Measurements from ENCODE around the gene NPBWR2. TPM values are rescaled to one million over a fixed set of nuclear protein-coding genes. Genes with fewer than 3 reads are reported as not detected.

Gene NPBWR2
- total and polyA plus RNA-seq, 5 experiments from 2014 or later, result not detected

GRCh38 chr20:64103871-64104666 lies 3.3 kb downstream of the NPBWR2 start:
- H3K36me3 Mint-ChIP-seq, result no peaks in the 10 kb centered on the region
- peak overlapping the region in 1 of 10 donors; percentile 51 for H3K27ac Mint-ChIP-seq
- ATAC-seq, result no peak
- DNase-seq, result peak in 2 of 10 donors; percentile 12 to 55
- peaks cover 0 to 26% (median 7%) of the 10 kb centered on the region in 5 donors for H3K27me3 Mint-ChIP-seq
- peaks cover 19 to 57% (median 35%) of the 10 kb centered on the region in 4 donors for H3K4me1 Mint-ChIP-seq
- no peaks in the 10 kb centered on the region for H3K9me3 Mint-ChIP-seq
- POLR2A ChIA-PET, result no interaction called here
- H3K4me3 Mint-ChIP-seq, result peak overlapping the region in 1 of 10 donors; percentile 7

DNA sequence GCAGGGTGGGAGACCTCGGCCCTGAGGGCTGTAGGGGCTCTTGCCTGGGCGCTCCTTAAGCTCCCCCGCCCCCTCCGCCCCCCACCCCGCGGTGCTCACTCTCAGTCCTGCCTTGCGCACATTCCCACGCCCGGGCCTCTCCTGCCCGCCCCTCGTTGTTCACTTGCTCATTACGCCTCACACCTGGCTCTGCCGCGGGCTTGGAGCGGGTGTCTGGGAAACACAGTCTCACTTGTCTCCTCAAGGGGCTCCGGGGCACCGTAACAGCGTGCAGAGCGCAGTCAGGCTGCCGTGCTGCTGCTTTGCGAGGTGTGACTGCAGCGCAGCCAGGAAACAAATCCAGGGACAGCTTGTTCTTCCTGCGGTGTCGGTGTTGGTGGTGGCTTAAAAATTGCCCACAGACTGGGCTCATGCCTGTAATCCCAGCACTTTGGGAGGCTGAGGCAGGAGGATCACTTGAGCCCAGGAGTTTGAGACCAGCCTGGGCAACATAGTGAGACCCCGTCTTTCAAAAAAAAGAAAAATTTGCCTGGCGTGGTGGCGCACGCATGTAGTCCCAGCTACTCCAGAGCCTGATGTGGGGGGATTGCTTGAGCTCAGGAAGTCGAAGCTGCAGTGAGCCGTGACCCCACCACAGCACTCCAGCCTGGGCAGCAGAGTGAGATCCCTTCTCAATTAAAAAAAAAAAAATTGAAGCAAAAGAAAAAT lies 4.6 kb downstream of the NPBWR2 start:
- ATAC-seq (no peak), DNase-seq (peak in 3 of 10 donors; percentile 21 to 64 (median 21))
- no peaks in the 10 kb centered on the region for H3K36me3 Mint-ChIP-seq
- peak overlapping the region; percentile 48 to 82 (median 68) for H3K4me3 Mint-ChIP-seq
- peak overlapping the region in 2 of 10 donors; percentile 59 to 78 for H3K27ac Mint-ChIP-seq
- peaks cover 16 to 51% (median 29%) of the 10 kb centered on the region in 4 donors for H3K4me1 Mint-ChIP-seq
- no peaks in the 10 kb centered on the region for H3K9me3 Mint-ChIP-seq
- POLR2A ChIA-PET, result no interaction called here
- H3K27me3 Mint-ChIP-seq, result peaks cover 0 to 26% (median 7%) of the 10 kb centered on the region in 5 donors

DNA sequence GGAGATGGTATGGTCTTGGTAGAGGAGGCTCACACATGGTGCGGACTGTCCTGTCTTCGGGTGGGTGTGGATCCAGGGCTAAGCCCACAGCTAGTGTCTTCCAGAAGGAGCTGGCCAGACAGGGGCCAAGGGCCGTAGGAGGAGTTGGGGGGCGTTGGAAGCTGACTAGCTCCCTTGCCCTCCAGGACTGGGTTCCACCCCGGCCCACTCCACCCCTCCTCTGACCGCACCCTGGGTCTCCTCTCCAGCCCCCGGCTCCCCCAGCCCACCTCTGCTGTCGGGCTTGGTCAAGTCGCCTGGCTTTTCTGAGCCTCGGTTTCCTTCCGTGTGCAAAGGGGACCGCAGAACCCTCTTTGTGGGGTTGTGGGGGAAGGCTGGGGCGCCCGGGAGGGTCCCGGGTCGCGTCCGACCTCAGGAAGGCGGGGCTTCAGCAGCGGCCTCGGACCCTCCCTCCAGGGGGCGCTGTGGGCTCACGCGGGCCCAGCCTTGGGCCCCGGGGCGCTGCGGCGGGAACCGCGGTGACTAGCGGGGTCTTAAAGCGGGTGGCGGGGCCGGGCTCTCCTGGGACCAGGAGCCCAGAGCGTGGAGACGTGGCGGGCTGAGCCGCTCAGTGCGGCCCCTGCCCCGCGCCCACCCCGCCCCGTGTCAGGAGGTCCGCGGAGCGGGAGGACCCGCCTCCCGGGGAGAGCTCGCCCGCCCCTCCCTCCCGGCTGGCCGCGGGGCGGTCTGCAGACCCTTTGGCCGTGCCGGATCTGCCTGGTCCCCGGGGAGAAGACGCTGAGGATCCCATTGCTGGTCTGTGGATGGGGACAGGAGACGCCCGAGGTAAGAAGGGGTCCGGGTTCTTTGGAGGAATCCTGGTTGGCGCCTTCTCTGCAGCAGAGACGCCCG lies 5.4 kb downstream of the NPBWR2 start:
- Mint-ChIP-seq H3K4me3 (peak overlapping the region in 9 of 10 donors; percentile 57 to 80 (median 71)), H3K9me3 (peaks cover 0 to 4% (median 0%) of the 10 kb centered on the region in 9 donors), H3K4me1 (peaks cover 12 to 44% (median 22%) of the 10 kb centered on the region in 4 donors), H3K27me3 (peaks cover 0 to 26% (median 7%) of the 10 kb centered on the region in 5 donors), H3K36me3 (peaks cover 0 to 1% (median 0%) of the 10 kb centered on the region in 3 donors), H3K27ac (peak overlapping the region in 3 of 10 donors; percentile 40 to 80 (median 57))
- DNase-seq, result peak; percentile 49 to 81 (median 71)
- POLR2A ChIA-PET, result no interaction called here
- peak; percentile 42 to 79 for ATAC-seq

DNA sequence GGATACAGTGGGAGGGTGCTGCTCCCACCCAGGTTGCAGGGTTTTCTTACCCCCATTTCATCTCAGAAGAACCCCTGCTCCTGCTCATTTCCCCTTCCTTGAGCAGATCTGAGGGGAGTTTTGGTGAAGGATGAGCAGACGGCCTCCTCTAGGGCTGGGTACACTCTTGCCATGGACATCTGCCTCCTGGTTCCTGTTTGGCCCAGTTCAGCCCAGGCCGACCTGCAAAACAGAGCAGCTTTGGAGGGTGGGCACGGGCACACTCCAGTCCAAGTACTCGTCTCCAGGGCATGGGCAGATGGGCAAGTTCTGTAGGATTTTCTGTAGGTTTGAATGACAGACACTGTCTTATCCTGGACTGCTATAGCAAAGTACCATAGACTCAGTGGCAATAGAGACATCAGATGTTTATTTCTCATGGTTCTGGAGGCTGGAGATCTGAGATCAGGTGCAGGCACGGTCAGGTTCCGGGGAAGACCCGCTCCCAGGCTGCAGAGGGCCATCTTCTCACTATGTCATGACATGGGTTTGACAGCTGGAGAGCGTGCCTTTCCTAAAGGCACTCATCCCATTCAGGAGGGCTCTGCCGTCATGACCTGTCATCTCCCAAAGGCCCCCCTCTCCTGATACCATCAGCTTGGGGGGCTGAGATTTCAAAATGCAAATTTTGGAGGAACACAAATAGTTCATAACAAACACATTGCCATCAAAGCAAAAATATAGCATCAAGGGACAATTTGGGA lies 6.2 kb downstream of the NPBWR2 start:
- peak overlapping the region in 9 of 10 donors; percentile 57 to 80 (median 71) for H3K4me3 Mint-ChIP-seq
- peaks cover 0 to 26% (median 7%) of the 10 kb centered on the region in 5 donors for H3K27me3 Mint-ChIP-seq
- peaks cover 0 to 11% (median 0%) of the 10 kb centered on the region in 9 donors for H3K9me3 Mint-ChIP-seq
- peaks cover 0 to 5% (median 3%) of the 10 kb centered on the region in 3 donors for H3K36me3 Mint-ChIP-seq
- POLR2A ChIA-PET, result interaction anchor here (0.6 to 2.1 kb wide), 2 partner anchors 22 to 123 kb away, joined by 3 to 6 read pairs; partner anchors contain the start of genes OPRL1 and RGS19
- ATAC-seq (no peak), DNase-seq (peak in 1 of 10 donors; percentile 2)
- peaks cover 13 to 39% (median 21%) of the 10 kb centered on the region in 4 donors for H3K4me1 Mint-ChIP-seq
- peak overlapping the region in 8 of 10 donors; percentile 24 to 80 (median 51) for H3K27ac Mint-ChIP-seq

GRCh38 chr20:64100566-64100888 lies 6.8 kb downstream of the NPBWR2 start:
- POLR2A ChIA-PET, result interaction anchor here (0.6 to 2.1 kb wide), 2 partner anchors 21 to 123 kb away, joined by 3 to 6 read pairs; partner anchors contain the start of genes OPRL1 and RGS19

GRCh38 chr20:64099880-64100565 lies 7.3 kb downstream of the NPBWR2 start:
- DNase-seq (peak in 7 of 10 donors; percentile 41 to 77 (median 67)), ATAC-seq (peak; percentile 78 to 91)
- H3K9me3 Mint-ChIP-seq, result peaks cover 0 to 11% (median 0%) of the 10 kb centered on the region in 9 donors
- H3K27me3 Mint-ChIP-seq, result peaks cover 0 to 26% (median 7%) of the 10 kb centered on the region in 5 donors
- peak overlapping the region in 8 of 10 donors; percentile 36 to 88 (median 65) for H3K27ac Mint-ChIP-seq
- H3K4me1 Mint-ChIP-seq, result peaks cover 13 to 37% (median 21%) of the 10 kb centered on the region in 4 donors
- H3K36me3 Mint-ChIP-seq, result peaks cover 0 to 5% (median 3%) of the 10 kb centered on the region in 3 donors
- peak overlapping the region in 5 of 10 donors; percentile 21 to 75 (median 31) for H3K4me3 Mint-ChIP-seq
- POLR2A ChIA-PET, result interaction anchor here (0.6 to 2.1 kb wide), 4 partner anchors 16 to 132 kb away, joined by 3 to 6 read pairs (median 4); partner anchors contain the start of genes LKAAEAR1, OPRL1 and RGS19

More at GRCh38 chr20:64100566-64100888, 6.8 kb downstream of the NPBWR2 start:
- H3K36me3 Mint-ChIP-seq, result peaks cover 0 to 5% (median 3%) of the 10 kb centered on the region in 3 donors
- peaks cover 13 to 37% (median 21%) of the 10 kb centered on the region in 4 donors for H3K4me1 Mint-ChIP-seq
- DNase-seq (no peak), ATAC-seq (peak in 1 of 2 donors; percentile 16)
- peaks cover 0 to 11% (median 0%) of the 10 kb centered on the region in 9 donors for H3K9me3 Mint-ChIP-seq
- peak overlapping the region in 4 of 10 donors; percentile 21 to 75 (median 28) for H3K4me3 Mint-ChIP-seq
- H3K27me3 Mint-ChIP-seq, result peaks cover 0 to 26% (median 7%) of the 10 kb centered on the region in 5 donors
- peak overlapping the region in 7 of 10 donors; percentile 36 to 88 (median 74) for H3K27ac Mint-ChIP-seq

DNA sequence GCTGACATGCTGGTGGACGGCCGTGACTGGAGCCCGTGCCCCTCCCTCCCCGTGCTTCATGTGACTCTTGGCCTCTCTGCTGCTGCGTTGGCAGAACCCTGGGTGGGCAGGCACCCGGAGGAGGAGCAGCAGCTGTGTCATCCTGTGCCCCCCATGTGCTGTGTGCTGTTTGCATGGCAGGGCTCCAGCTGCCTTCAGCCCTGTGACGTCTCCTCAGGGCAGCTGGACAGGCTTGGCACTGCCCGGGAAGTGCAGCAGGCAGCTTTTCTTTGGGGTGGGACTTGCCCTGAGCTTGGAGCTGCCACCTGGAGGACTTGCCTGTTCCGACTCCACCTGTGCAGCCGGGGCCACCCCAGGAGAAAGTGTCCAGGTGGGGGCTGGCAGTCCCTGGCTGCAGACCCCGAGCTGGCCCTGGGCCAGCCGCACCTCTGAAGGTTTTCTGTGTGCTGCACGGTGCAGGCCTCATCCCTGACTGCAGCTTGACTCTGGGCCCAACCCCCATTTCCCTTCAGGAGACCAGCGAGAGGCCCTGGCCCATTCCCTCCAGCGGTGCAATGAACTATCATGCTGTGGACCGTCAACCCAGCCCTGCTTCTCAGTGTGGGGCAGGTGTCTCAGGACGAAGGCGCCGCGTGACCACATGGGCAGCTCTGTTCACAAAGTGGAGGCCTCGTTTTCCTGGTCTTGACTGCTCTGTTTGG lies 8.1 kb downstream of the NPBWR2 start:
- no peak for ATAC-seq
- Mint-ChIP-seq H3K36me3 (peaks cover 0 to 5% (median 3%) of the 10 kb centered on the region in 3 donors), H3K27me3 (peaks cover 0 to 26% (median 7%) of the 10 kb centered on the region in 5 donors), H3K4me1 (peaks cover 13 to 37% (median 21%) of the 10 kb centered on the region in 4 donors), H3K4me3 (no peak overlapping the region), H3K27ac (peak overlapping the region in 1 of 10 donors; percentile 80), H3K9me3 (peaks cover 0 to 11% (median 0%) of the 10 kb centered on the region in 9 donors)
- POLR2A ChIA-PET, result interaction anchor here (1.0 to 2.1 kb wide), 3 partner anchors 16 to 131 kb away, joined by 3 to 6 read pairs (median 6); partner anchors contain the start of genes LKAAEAR1, OPRL1 and RGS19
- DNase-seq, result no peak

GRCh38 chr20:64098471-64099013 lies 8.8 kb downstream of the NPBWR2 start:
- Mint-ChIP-seq H3K27ac (no peak overlapping the region), H3K4me3 (no peak overlapping the region), H3K9me3 (peaks cover 0 to 11% (median 0%) of the 10 kb centered on the region in 9 donors), H3K27me3 (peaks cover 0 to 20% (median 7%) of the 10 kb centered on the region in 5 donors), H3K36me3 (peaks cover 0 to 5% (median 3%) of the 10 kb centered on the region in 3 donors), H3K4me1 (peaks cover 13 to 33% (median 21%) of the 10 kb centered on the region in 4 donors)
- ATAC-seq (no peak), DNase-seq (no peak)
- POLR2A ChIA-PET, result interaction anchor here (2.1 kb wide), 1 partner anchor 19 kb away, joined by 6 read pairs; the partner anchor contains the start of genes OPRL1 and RGS19

GRCh38 chr20:64096535-64096934 lies 10.8 kb downstream of the NPBWR2 start:
- no peak for DNase-seq
- H3K9me3 Mint-ChIP-seq, result peaks cover 0 to 11% (median 0%) of the 10 kb centered on the region in 9 donors
- POLR2A ChIA-PET, result no interaction called here
- peaks cover 0 to 5% (median 3%) of the 10 kb centered on the region in 3 donors for H3K36me3 Mint-ChIP-seq
- H3K27me3 Mint-ChIP-seq, result peaks cover 0 to 6% (median 5%) of the 10 kb centered on the region in 5 donors
- H3K4me3 Mint-ChIP-seq, result no peak overlapping the region
- H3K4me1 Mint-ChIP-seq, result peaks cover 11 to 24% (median 17%) of the 10 kb centered on the region in 4 donors
- peak overlapping the region in 1 of 10 donors; percentile 1 for H3K27ac Mint-ChIP-seq
- ATAC-seq, result no peak
